Body of pancreas (tissue), 4 donors: ENCODE measurements around the gene EFNA2. TPM values are rescaled to one million over a fixed set of nuclear protein-coding genes. Genes with fewer than 3 reads are reported as not detected.

ENCODE experiments used
- ATAC-seq: fragments of 150-250 bp; one replicate; pipeline ENCODE4 v1.9.1; 2016
- DNase-seq, 4 donors: peaks; one replicate each; pipeline ENCODE4 v3.0.0-alpha.2; 2019
- H3K27ac ChIP-seq, 4 donors: fragments of 200-600 bp; sonication (generic); 1 replicate in 3 of 4; 2 replicates in 1 of 4; pipeline versions ENCODE4 v1.5.1 to v1.6.1; 2016 to 2019; ENCODE audit warnings: mild to moderate bottlenecking in 1 of 4, mixed read lengths in 1 of 4, moderate library complexity in 1 of 4
- H3K27me3 ChIP-seq, 2 donors: fragments of 200-600 bp; sonication (generic); one replicate each; pipeline ENCODE4 v1.6.0; 2016; ENCODE audit warnings: mild to moderate bottlenecking in 1 of 2
- H3K36me3 ChIP-seq, 2 donors: fragments of 200-600 bp; sonication (generic); replicated peaks in 1 of 2; 2 replicates each; pipeline ENCODE4 v1.5.1; 2016; ENCODE audit warnings: low read depth in 2 of 2; ENCODE audit not compliant: insufficient read depth in 1 of 2
- H3K4me1 ChIP-seq: fragments of 200-600 bp; sonication (generic); one replicate; pipeline ENCODE4 v1.6.0; 2016
- H3K4me3 ChIP-seq, 2 donors: fragments of 200-600 bp; sonication (generic); 1 replicate in 1 of 2; 2 replicates in 1 of 2; pipeline ENCODE4 v1.5.1; 2016 to 2019
- H3K9me3 ChIP-seq, 3 donors: fragments of 200-600 bp; sonication (generic); 1 replicate in 2 of 3; 2 replicates in 1 of 3; pipeline ENCODE4 v1.5.1; 2016
- CTCF ChIP-seq, 7 experiments: fragments of 450-650 bp in 4 of 7; fragments of 200-600 bp in 3 of 7; sonication (generic) in 3 of 7; IDR thresholded peaks; one replicate each; pipeline ENCODE4 v1.5.1; 2016 to 2019; ENCODE audit warnings: antibody characterized with exemption in 7 of 7
- POLR2A ChIP-seq, 3 donors: fragments of 450-650 bp; IDR thresholded peaks; one replicate each; pipeline ENCODE4 v1.6.1; 2016; ENCODE audit warnings: antibody characterized with exemption in 3 of 3, mild to moderate bottlenecking in 2 of 3
- WGBS, 2 donors: methylation state at CpG; one replicate each; pipeline ENCODE4 v1.1.5; 2017; 5-methylcytosine and 5-hydroxymethylcytosine counted together
- intact Hi-C: fragments of 100-400 bp; cut with DNase I; formaldehyde crosslinking; loops from one replicate; pipeline ENCODE4 v1.15.1; 2023
- total RNA-seq, 2 donors: library from RNA; depleted of rRNA; stranded (reverse); fragments of >200 nt; gene quantifications; one replicate each; pipeline ENCODE4 v1.1.0, GENCODE V29; 2016

EFNA2 gene
- total RNA-seq, 2 donors from 2014 or later, result not detected

- H3K27me3 ChIP-seq, result no peaks in the 10 kb centered on the region
- no peaks in the 10 kb centered on the region for H3K9me3 ChIP-seq
- peaks cover 7 to 18% of the 10 kb centered on the region in 2 donors for H3K36me3 ChIP-seq
- H3K4me3 ChIP-seq, result no peak overlapping the region
- intact Hi-C loops, result loop anchor here (5.0 kb wide), 1 partner anchor 134 kb away; the partner anchor contains the start of gene DAZAP1
- 80 to 82% methylated on average over 14 to 25 of the region's 25 CpGs for WGBS, 2 donors
- H3K27ac ChIP-seq, result peak overlapping the region in 3 of 4 donors; percentile 86 to 100 (median 99)
- DNase-seq, result peak in 1 of 4 donors; percentile 20
- peaks cover 71% of the 10 kb centered on the region for H3K4me1 ChIP-seq
- no peak for ATAC-seq
- TF ChIP-seq CTCF (IDR thresholded peaks at IDR 0.05) (no peak), POLR2A (IDR thresholded peaks at IDR 0.05) (peak in 1 of 3 donors; percentile 19)
Measured at GRCh38 chr19:1273263-1274041, 12.2 kb upstream of the EFNA2 start.

- Histone ChIP-seq H3K4me3 (no peak overlapping the region), H3K36me3 (peaks cover 7 to 22% of the 10 kb centered on the region in 2 donors), H3K9me3 (no peaks in the 10 kb centered on the region), H3K27ac (peak overlapping the region in 3 of 4 donors; percentile 86 to 100 (median 99)), H3K4me1 (peaks cover 66% of the 10 kb centered on the region), H3K27me3 (no peaks in the 10 kb centered on the region)
- TF ChIP-seq CTCF (IDR thresholded peaks at IDR 0.05) (no peak), POLR2A (IDR thresholded peaks at IDR 0.05) (no peak)
- DNase-seq (peak in 3 of 4 donors; percentile 38 to 47 (median 45)), ATAC-seq (no peak)
- intact Hi-C loops, result loop anchor here (5.0 kb wide), 1 partner anchor 133 kb away; the partner anchor contains the start of gene DAZAP1
- 83 to 85% methylated on average over 21 to 46 of the region's 46 CpGs for WGBS, 2 donors
Measured at GRCh38 chr19:1274081-1274851, 11.4 kb upstream of the EFNA2 start.

DNA sequence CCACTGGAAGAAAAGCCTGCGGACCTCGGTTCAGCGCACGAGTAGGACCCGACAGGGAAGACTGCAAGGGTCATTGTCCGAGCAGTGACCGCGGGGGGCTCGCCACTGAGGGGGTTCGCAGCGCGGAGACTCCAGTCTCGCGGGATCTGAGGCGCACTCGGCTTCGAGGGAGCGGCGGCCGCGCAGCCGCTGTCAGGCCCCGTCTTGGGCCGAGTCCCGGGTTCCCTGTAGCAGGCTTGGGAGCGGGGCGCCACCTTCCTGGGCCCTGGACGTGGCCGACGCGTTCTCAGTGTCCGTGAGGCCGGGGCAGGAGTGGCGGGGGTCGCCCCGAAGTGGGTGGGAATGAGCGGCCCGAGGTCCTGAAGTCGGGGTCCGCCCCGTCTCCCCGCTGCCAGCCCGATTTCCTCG is 10.8 kb upstream of the EFNA2 start:
- peaks cover 7 to 22% of the 10 kb centered on the region in 2 donors for H3K36me3 ChIP-seq
- no peak for TF ChIP-seq POLR2A (IDR thresholded peaks at IDR 0.05)
- no peak for TF ChIP-seq CTCF (IDR thresholded peaks at IDR 0.05)
- H3K27ac ChIP-seq, result peak overlapping the region; percentile 86 to 100 (median 98)
- H3K4me1 ChIP-seq, result peaks cover 66% of the 10 kb centered on the region
- no peak overlapping the region for H3K4me3 ChIP-seq
- DNase-seq (no peak), ATAC-seq (no peak)
- intact Hi-C loops, result loop anchor here (5.0 kb wide), 1 partner anchor 132 kb away; the partner anchor contains the start of gene DAZAP1
- H3K27me3 ChIP-seq, result no peaks in the 10 kb centered on the region
- 29 to 80% methylated on average over 3 to 43 of the region's 44 CpGs for WGBS, 2 donors
- H3K9me3 ChIP-seq, result no peaks in the 10 kb centered on the region

GRCh38 chr19:1275260-1275975 is 10.3 kb upstream of the EFNA2 start, which contains the start of gene FAM174C:
Gene FAM174C (plus strand): TSS chr19:1275530. CDS start chr19:1275550, 20 bp downstream.
- ATAC-seq, result peak; percentile 88
- peaks cover 61% of the 10 kb centered on the region for H3K4me1 ChIP-seq

More at GRCh38 chr19:1275260-1275975, 10.3 kb upstream of the EFNA2 start, which contains the start of gene FAM174C:
- peak; percentile 95 to 97 (median 96) for DNase-seq
- TF ChIP-seq CTCF (IDR thresholded peaks at IDR 0.05), result no peak
- TF ChIP-seq POLR2A (IDR thresholded peaks at IDR 0.05), result peak; percentile 58 to 69 (median 62)
- 0% methylated on average over 8 to 74 of the region's 98 CpGs for WGBS, 2 donors
- H3K36me3 ChIP-seq, result peaks cover 7 to 22% of the 10 kb centered on the region in 2 donors
- intact Hi-C loops, result no loop called here
- H3K4me3 ChIP-seq, result peak within 1 kb of the TSS; percentile 43 to 72
- H3K9me3 ChIP-seq, result no peaks in the 10 kb centered on the region
- H3K27ac ChIP-seq, result peak within 1 kb of the TSS; percentile 86 to 100 (median 98)
- H3K27me3 ChIP-seq, result no peaks in the 10 kb centered on the region
